ENCODE results near the gene NFATC1.

NFATC1 gene

DNA sequence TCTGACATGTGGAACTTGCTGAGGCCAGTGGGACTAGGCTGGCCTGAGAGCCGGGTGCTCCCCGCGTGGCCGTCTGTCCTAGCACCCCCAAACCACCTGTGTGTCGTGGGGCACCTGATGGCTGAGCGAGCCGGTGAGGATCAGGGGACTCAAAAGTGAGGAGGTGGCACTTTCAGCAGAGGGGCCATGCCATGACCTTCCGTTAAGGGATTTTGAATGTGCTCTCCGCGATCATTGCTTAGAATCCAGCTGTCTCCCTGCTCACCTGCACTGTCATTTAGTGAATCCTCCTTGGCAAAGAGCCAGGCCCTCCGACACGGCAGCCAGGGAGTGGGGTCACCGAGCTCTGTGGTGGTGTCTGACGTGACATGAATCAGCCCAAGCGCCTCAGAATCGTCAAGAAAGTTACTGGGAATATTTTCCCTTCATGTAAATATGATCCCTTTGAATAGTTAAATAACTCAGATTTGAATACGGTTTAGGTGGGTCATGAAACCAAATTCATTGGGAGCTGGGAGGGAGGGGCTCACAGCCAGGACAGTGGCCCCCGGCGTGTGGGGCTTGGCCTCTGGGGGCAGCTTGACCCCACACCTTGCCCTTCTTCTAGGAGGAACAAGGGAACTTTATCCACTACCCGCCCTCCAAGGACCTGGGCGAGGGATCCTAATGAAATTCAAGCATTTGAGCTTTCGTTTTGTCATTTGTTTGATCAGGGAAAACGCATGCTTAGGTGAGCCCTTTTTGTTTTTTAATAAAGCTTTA, 9.5 kb downstream of the NFATC1 start:
- Histone ChIP-seq H3K36me3 (ENCODE audit: insufficient read depth, low read length) (peaks cover 53% of the 10 kb centered on the region), H4K20me1 (ENCODE audit: insufficient read depth, low read length) (no peaks in the 10 kb centered on the region), H3K4me2 (ENCODE audit: low read length) (peak overlapping the region; percentile 91), H3F3A (ENCODE audit: insufficient read depth, low read length) (0 out of 2 replicates have a peak, but pooled peaks cover 4% of the 10 kb centered on the region), H3K9me3 (ENCODE audit: low read length) (no peaks in the 10 kb centered on the region), H3K27ac (ENCODE audit: low read depth, low read length, poor library complexity, severe bottlenecking) (peak overlapping the region; percentile 95), H2AFZ (ENCODE audit: low read length) (no peak overlapping the region), H3K9me2 (ENCODE audit: low read depth, low read length) (no peaks in the 10 kb centered on the region), H3K4me3 (ENCODE audit: low read depth, low read length, poor library complexity, severe bottlenecking) (peak overlapping the region; percentile 67), H3K4me1 (ENCODE audit: insufficient read depth, low read length, severe bottlenecking) (peaks cover 57% of the 10 kb centered on the region), H3K79me2 (ENCODE audit: insufficient read depth, low read length) (peaks cover 92% of the 10 kb centered on the region), H3K27me3 (ENCODE audit: insufficient read depth, low read length) (no peaks in the 10 kb centered on the region), H3K9ac (ENCODE audit: low read length) (peak overlapping the region; percentile 57)
- TF ChIP-seq, protein P1, sequence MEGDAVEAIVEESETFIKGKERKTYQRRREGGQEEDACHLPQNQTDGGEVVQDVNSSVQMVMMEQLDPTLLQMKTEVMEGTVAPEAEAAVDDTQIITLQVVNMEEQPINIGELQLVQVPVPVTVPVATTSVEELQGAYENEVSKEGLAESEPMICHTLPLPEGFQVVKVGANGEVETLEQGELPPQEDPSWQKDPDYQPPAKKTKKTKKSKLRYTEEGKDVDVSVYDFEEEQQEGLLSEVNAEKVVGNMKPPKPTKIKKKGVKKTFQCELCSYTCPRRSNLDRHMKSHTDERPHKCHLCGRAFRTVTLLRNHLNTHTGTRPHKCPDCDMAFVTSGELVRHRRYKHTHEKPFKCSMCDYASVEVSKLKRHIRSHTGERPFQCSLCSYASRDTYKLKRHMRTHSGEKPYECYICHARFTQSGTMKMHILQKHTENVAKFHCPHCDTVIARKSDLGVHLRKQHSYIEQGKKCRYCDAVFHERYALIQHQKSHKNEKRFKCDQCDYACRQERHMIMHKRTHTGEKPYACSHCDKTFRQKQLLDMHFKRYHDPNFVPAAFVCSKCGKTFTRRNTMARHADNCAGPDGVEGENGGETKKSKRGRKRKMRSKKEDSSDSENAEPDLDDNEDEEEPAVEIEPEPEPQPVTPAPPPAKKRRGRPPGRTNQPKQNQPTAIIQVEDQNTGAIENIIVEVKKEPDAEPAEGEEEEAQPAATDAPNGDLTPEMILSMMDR (IDR thresholded peaks at IDR 0.05; ENCODE audit: low read length) = no peak
- TF ChIP-seq EZH2 (IDR thresholded peaks at IDR 0.05; ENCODE audit: borderline replicate concordance, low read length) = no peak

- peak overlapping the region; percentile 91 for H3K4me2 ChIP-seq (ENCODE audit: low read length)
- H3K9ac ChIP-seq (ENCODE audit: low read length) = peak overlapping the region; percentile 57
- H3K79me2 ChIP-seq (ENCODE audit: insufficient read depth, low read length) = peaks cover 98% of the 10 kb centered on the region
- peaks cover 56% of the 10 kb centered on the region for H3K4me1 ChIP-seq (ENCODE audit: insufficient read depth, low read length, severe bottlenecking)
- 0 out of 2 replicates have a peak, but pooled peaks cover 4% of the 10 kb centered on the region for H3F3A ChIP-seq (ENCODE audit: insufficient read depth, low read length)
- H3K27me3 ChIP-seq (ENCODE audit: insufficient read depth, low read length) = no peaks in the 10 kb centered on the region
- H3K27ac ChIP-seq (ENCODE audit: low read depth, low read length, poor library complexity, severe bottlenecking) = peak overlapping the region; percentile 95
- no peaks in the 10 kb centered on the region for H3K9me3 ChIP-seq (ENCODE audit: low read length)
- H4K20me1 ChIP-seq (ENCODE audit: insufficient read depth, low read length) = no peaks in the 10 kb centered on the region
- H3K36me3 ChIP-seq (ENCODE audit: insufficient read depth, low read length) = peaks cover 61% of the 10 kb centered on the region
- H3K4me3 ChIP-seq (ENCODE audit: low read depth, low read length, poor library complexity, severe bottlenecking) = peak overlapping the region; percentile 67
- no peaks in the 10 kb centered on the region for H3K9me2 ChIP-seq (ENCODE audit: low read depth, low read length)
- TF ChIP-seq, protein P1 (IDR thresholded peaks at IDR 0.05; ENCODE audit: low read length) = no peak
- TF ChIP-seq EZH2 (IDR thresholded peaks at IDR 0.05; ENCODE audit: borderline replicate concordance, low read length) = no peak
- H2AFZ ChIP-seq (ENCODE audit: low read length) = no peak overlapping the region
These were observed 10.2 kb downstream of the NFATC1 start for GRCh38 chr18:79405781-79406575.

- Histone ChIP-seq H3F3A (ENCODE audit: insufficient read depth, low read length) (0 out of 2 replicates have a peak, but pooled peaks cover 4% of the 10 kb centered on the region), H3K36me3 (ENCODE audit: insufficient read depth, low read length) (peaks cover 61% of the 10 kb centered on the region), H3K9ac (ENCODE audit: low read length) (no peak overlapping the region; the same call in 1 of the 2 replicates), H3K79me2 (ENCODE audit: insufficient read depth, low read length) (peaks cover 93% of the 10 kb centered on the region), H3K9me2 (ENCODE audit: low read depth, low read length) (no peaks in the 10 kb centered on the region), H3K4me1 (ENCODE audit: insufficient read depth, low read length, severe bottlenecking) (peaks cover 48% of the 10 kb centered on the region), H3K4me3 (ENCODE audit: low read depth, low read length, poor library complexity, severe bottlenecking) (no peak overlapping the region), H3K9me3 (ENCODE audit: low read length) (no peaks in the 10 kb centered on the region), H3K27me3 (ENCODE audit: insufficient read depth, low read length) (no peaks in the 10 kb centered on the region), H3K27ac (ENCODE audit: low read depth, low read length, poor library complexity, severe bottlenecking) (peak overlapping the region; percentile 95), H3K4me2 (ENCODE audit: low read length) (peak overlapping the region; percentile 91; the same call in 1 of the 2 replicates), H2AFZ (ENCODE audit: low read length) (no peak overlapping the region), H4K20me1 (ENCODE audit: insufficient read depth, low read length) (no peaks in the 10 kb centered on the region)
- no peak for TF ChIP-seq EZH2 (IDR thresholded peaks at IDR 0.05; ENCODE audit: borderline replicate concordance, low read length)
- TF ChIP-seq, protein P1 (IDR thresholded peaks at IDR 0.05; ENCODE audit: low read length) = no peak
These were observed 11.0 kb downstream of the NFATC1 start for GRCh38 chr18:79406708-79407107.
